Sigmoid colon (tissue), 4 donors: ENCODE data around the gene PHF14.

ENCODE experiments used
- CTCF ChIP-seq, 4 experiments: fragments of 450-650 bp in 3 of 4; fragments of 200-600 bp in 1 of 4; IDR thresholded peaks; one replicate each; pipeline ENCODE4 v1.5.1; 2016 to 2019; ENCODE audit warnings: antibody characterized with exemption in 4 of 4, mild to moderate bottlenecking in 3 of 4, moderate library complexity in 2 of 4
- EP300 ChIP-seq, 4 donors: sonication (generic); formaldehyde crosslinking; IDR thresholded peaks; one replicate each; pipeline ENCODE4 v1.6.1; 2017; ENCODE audit warnings: antibody characterized with exemption in 4 of 4
- POLR2A ChIP-seq, 2 donors: fragments of 450-650 bp; IDR thresholded peaks; one replicate each; pipeline ENCODE4 v1.6.1; 2016; ENCODE audit warnings: antibody characterized with exemption in 2 of 2, mild to moderate bottlenecking in 2 of 2, moderate library complexity in 2 of 2
- POLR2AphosphoS5 ChIP-seq, 4 donors: sonication (generic); formaldehyde crosslinking; IDR thresholded peaks; one replicate each; pipeline ENCODE4 v1.6.1; 2017; ENCODE audit warnings: antibody characterized with exemption in 4 of 4

GRCh38 chr7:11207565-11207964 is 233.9 kb downstream of the PHF14 start:
- no peak for TF ChIP-seq POLR2AphosphoS5 (IDR thresholded peaks at IDR 0.05)
- TF ChIP-seq CTCF (IDR thresholded peaks at IDR 0.05), result no peak
- no peak for TF ChIP-seq POLR2A (IDR thresholded peaks at IDR 0.05)
- no peak for TF ChIP-seq EP300 (IDR thresholded peaks at IDR 0.05)
